NCI-H345 (cell line): ENCODE data around the gene DMAC2.
"Not testable (repeated sequence)": the region's sequence is repeated elsewhere in the genome, so short reads cannot be mapped to it uniquely, and the experiment has no call there.

Source experiments
- DNase-seq: peaks from one replicate; lab custom pipeline; 2025; lab: John Stamatoyannopoulos, UW

Gene DMAC2

GRCh38 chr19:41422456-41422855 lies 17.3 kb downstream of the DMAC2 start:
- DNase-seq = no peak

GRCh38 chr19:41421973-41422372 lies 17.7 kb downstream of the DMAC2 start:
- no peak for DNase-seq

- no peak for DNase-seq
Observed at GRCh38 chr19:41421314-41421713, 18.4 kb downstream of the DMAC2 start.

GRCh38 chr19:41420101-41420880 lies 19.4 kb downstream of the DMAC2 start:
- DNase-seq = no peak

- DNase-seq = no peak
Observed at GRCh38 chr19:41416194-41416674, 23.5 kb downstream of the DMAC2 start.

GRCh38 chr19:41415154-41415571 lies 24.5 kb downstream of the DMAC2 start:
- DNase-seq = no peak

- DNase-seq = no peak
Observed at GRCh38 chr19:41414461-41414860, 25.3 kb downstream of the DMAC2 start.

- DNase-seq = no peak
Observed at GRCh38 chr19:41413947-41414346, 25.8 kb downstream of the DMAC2 start.

GRCh38 chr19:41412953-41413352 lies 26.8 kb downstream of the DMAC2 start:
- no peak for DNase-seq

- DNase-seq = no peak
Observed at GRCh38 chr19:41411968-41412265, 27.8 kb downstream of the DMAC2 start.

- DNase-seq = no peak
Observed at GRCh38 chr19:41411100-41411967, 28.4 kb downstream of the DMAC2 start.

GRCh38 chr19:41410336-41411054 lies 29.2 kb downstream of the DMAC2 start:
- no peak for DNase-seq

GRCh38 chr19:41409288-41409687 lies 30.4 kb downstream of the DMAC2 start:
- DNase-seq = no peak

- not testable (repeated sequence) for DNase-seq
Observed at GRCh38 chr19:41408846-41409245, 30.9 kb downstream of the DMAC2 start.

- no peak for DNase-seq
Observed at GRCh38 chr19:41408256-41408655, 31.5 kb downstream of the DMAC2 start.

- no peak for DNase-seq
Observed at GRCh38 chr19:41407271-41407670, 32.4 kb downstream of the DMAC2 start.

- DNase-seq = no peak
Observed at GRCh38 chr19:41405776-41406175, 33.9 kb downstream of the DMAC2 start.

GRCh38 chr19:41403181-41403970 lies 36.3 kb downstream of the DMAC2 start:
- no peak for DNase-seq

GRCh38 chr19:41402010-41402409 lies 37.7 kb downstream of the DMAC2 start:
- DNase-seq = no peak

GRCh38 chr19:41401483-41401882 lies 38.2 kb downstream of the DMAC2 start:
- DNase-seq = no peak

- DNase-seq = no peak
Observed at GRCh38 chr19:41399525-41399924, 40.2 kb downstream of the DMAC2 start.

GRCh38 chr19:41399091-41399490 lies 40.6 kb downstream of the DMAC2 start:
- no peak for DNase-seq
